HG03139 (cell line): ENCODE data around the gene HBM.
"Not testable (repeated sequence)": the region's sequence is repeated elsewhere in the genome, so short reads cannot be mapped to it uniquely, and the experiment has no call there.

Source experiments
- ATAC-seq: cut with Tn5 transposase; IDR thresholded peaks from one replicate; pipeline ENCODE4 v1.9.1; 2021; ENCODE audit not compliant: unreplicated experiment

The HBM gene

GRCh38 chr16:167122-167690 lies 1.4 kb downstream of the HBM start:
- ATAC-seq: no peak

GRCh38 chr16:168424-168823 lies 2.6 kb downstream of the HBM start:
- no peak for ATAC-seq

GRCh38 chr16:169014-169413 lies 3.2 kb downstream of the HBM start:
- ATAC-seq: no peak

GRCh38 chr16:170088-170507 lies 4.3 kb downstream of the HBM start:
- ATAC-seq: not testable (repeated sequence)

- ATAC-seq: no peak
Measured at GRCh38 chr16:170788-171187, 5.0 kb downstream of the HBM start.

- ATAC-seq: not testable (repeated sequence)
Measured at GRCh38 chr16:172374-172941, 6.7 kb downstream of the HBM start, which contains the start of gene HBA2. HBA2 (plus strand) TSS chr16:172876; CDS start chr16:172913, 37 bp downstream.

- ATAC-seq: not testable (repeated sequence)
Measured at GRCh38 chr16:173211-173854, 7.6 kb downstream of the HBM start.

- ATAC-seq: not testable (repeated sequence)
Measured at GRCh38 chr16:173928-174769, 8.4 kb downstream of the HBM start.

GRCh38 chr16:175011-175949 lies 9.5 kb downstream of the HBM start:
- no peak for ATAC-seq

GRCh38 chr16:176006-176405 lies 10.2 kb downstream of the HBM start:
- not testable (repeated sequence) for ATAC-seq

GRCh38 chr16:176477-177382 lies 11.0 kb downstream of the HBM start, which contains the start of gene HBA1:
HBA1 (plus strand) TSS chr16:176680; CDS start chr16:176717, 37 bp downstream.
- not testable (repeated sequence) for ATAC-seq

GRCh38 chr16:177394-177822 lies 11.6 kb downstream of the HBM start:
- no peak for ATAC-seq

- no peak for ATAC-seq
Measured at GRCh38 chr16:177981-178667, 12.3 kb downstream of the HBM start.

- ATAC-seq: no peak
Measured at GRCh38 chr16:178668-179015, 12.9 kb downstream of the HBM start.

GRCh38 chr16:179211-180092 lies 13.7 kb downstream of the HBM start:
- no peak for ATAC-seq

- ATAC-seq: no peak
Measured at GRCh38 chr16:180101-180675, 14.4 kb downstream of the HBM start, which contains the start of gene HBQ1. HBQ1 (plus strand) TSS chr16:180459; CDS start chr16:180487, 28 bp downstream.
